Lung (tissue), 12 donors: ENCODE measurements around the gene GNG10. TPM values are rescaled to one million over a fixed set of nuclear protein-coding genes. Genes with fewer than 3 reads are reported as not detected.
"Not testable (repeated sequence)": the region's sequence is repeated elsewhere in the genome, so short reads cannot be mapped to it uniquely, and the experiment has no call there.

Experiments
- ATAC-seq: fragments of 200-7000 bp; cut with Tn5 transposase; one replicate; pipeline ENCODE4 v1.9.1; 2020; ENCODE audit warnings: moderate number of reproducible peaks; ENCODE audit not compliant: insufficient read depth, low FRiP score
- DNase-seq, 3 donors: peaks; one replicate each; pipeline ENCODE4 v3.0.0-alpha.2; 2013 to 2017
- H3K27ac ChIP-seq, 2 donors: one replicate each; pipeline ENCODE4 v1.5.1; 2013; ENCODE audit warnings: mild to moderate bottlenecking in 2 of 2, moderate library complexity in 2 of 2, control low read depth in 1 of 2, inconsistent platforms in 1 of 2, low read depth in 1 of 2, low read length in 1 of 2
- H3K27me3 ChIP-seq, 3 donors: one replicate each; pipeline ENCODE4 v1.5.1; 2013; ENCODE audit warnings: low read length in 2 of 3; ENCODE audit not compliant: control insufficient read depth in 3 of 3, insufficient read depth in 3 of 3
- H3K36me3 ChIP-seq, 4 donors: one replicate each; pipeline ENCODE4 v1.5.1; 2013; ENCODE audit warnings: low read length in 4 of 4, mild to moderate bottlenecking in 1 of 4, moderate library complexity in 1 of 4; ENCODE audit not compliant: control insufficient read depth in 4 of 4, insufficient read depth in 4 of 4
- H3K4me1 ChIP-seq, 5 donors: one replicate each; pipeline ENCODE4 v1.5.1; 2013; ENCODE audit warnings: low read length in 5 of 5, mild to moderate bottlenecking in 2 of 5, moderate library complexity in 1 of 5; ENCODE audit not compliant: control insufficient read depth in 5 of 5, insufficient read depth in 5 of 5
- H3K4me3 ChIP-seq: one replicate; pipeline ENCODE4 v1.5.1; 2013; ENCODE audit warnings: mild to moderate bottlenecking, control low read depth, moderate library complexity
- H3K9ac ChIP-seq, 2 donors: one replicate each; pipeline ENCODE4 v1.5.1; 2013; ENCODE audit warnings: low read length in 2 of 2, control low read depth in 1 of 2; ENCODE audit not compliant: insufficient read depth in 1 of 2
- H3K9me3 ChIP-seq, 4 donors: one replicate each; pipeline ENCODE4 v1.5.1; 2013; ENCODE audit warnings: low read length in 3 of 4, mild to moderate bottlenecking in 1 of 4, moderate library complexity in 1 of 4; ENCODE audit not compliant: control insufficient read depth in 4 of 4, insufficient read depth in 3 of 4
- WGBS, 2 donors: extraction: QIAGEN DNeasy Blood & Tissue Kit; methylation state at CpG; one replicate each; pipeline ENCODE4 v1.1.7; 2013; 5-methylcytosine and 5-hydroxymethylcytosine counted together
- polyA plus RNA-seq, 2 donors: library from polyadenylated mRNA; stranded (reverse); fragments of 200-250 nt; gene quantifications; one replicate each; pipeline ENCODE4 v1.2.1, GENCODE V29; 2013
- total RNA-seq, 2 donors: library from RNA; depleted of rRNA in 1 of 2; stranded (reverse); fragments of >200 nt in 1 of 2; gene quantifications; one replicate each; pipeline ENCODE4 v1.2.1, GENCODE V29; 2014 to 2021
- TF ChIP-seq, protein P1 (sequence below): IDR thresholded peaks from 2 replicates; pipeline ENCODE4 v1.5.1; 2012; ENCODE audit warnings: mild to moderate bottlenecking; ENCODE audit errors: control extremely low read depth, extremely low read depth
- donor health status: control.
- donor health status: control.
- donor health status: Bipolar disorder and iron deficiency.
- donor health status: healthy.
- donor health status: DM: yes; HTN: yes; CAD: no.

The GNG10 gene
- total and polyA plus RNA-seq, 4 donors: 40.4 to 98.5 (median 46.0) TPM

DNA sequence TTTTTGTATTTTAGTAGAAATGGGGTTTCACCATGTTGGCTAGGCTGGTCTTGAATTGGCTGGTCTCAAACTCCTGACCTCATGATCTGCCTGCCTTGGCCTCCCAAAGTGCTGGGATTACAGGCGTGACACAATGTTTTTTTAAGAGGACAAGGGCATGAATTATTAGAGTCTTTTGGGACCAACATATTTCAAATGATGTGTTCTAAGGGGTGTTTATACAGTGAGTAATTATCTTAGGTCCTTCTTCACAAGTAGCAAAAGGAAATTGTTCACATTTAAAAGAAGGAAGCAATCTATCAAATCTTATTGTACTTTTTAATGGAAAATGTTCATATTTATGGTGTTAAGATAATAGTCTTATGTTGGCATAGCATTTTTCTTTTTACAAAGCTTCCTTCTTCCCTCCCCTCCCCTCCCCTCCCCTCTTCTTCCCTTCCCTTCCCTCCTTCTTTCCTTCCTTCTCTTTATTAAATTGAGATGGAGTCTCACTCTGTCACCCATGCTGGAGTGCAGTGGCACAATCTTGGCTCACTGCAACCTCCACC, 6.7 kb downstream of the GNG10 start:
- TF ChIP-seq, protein P1, sequence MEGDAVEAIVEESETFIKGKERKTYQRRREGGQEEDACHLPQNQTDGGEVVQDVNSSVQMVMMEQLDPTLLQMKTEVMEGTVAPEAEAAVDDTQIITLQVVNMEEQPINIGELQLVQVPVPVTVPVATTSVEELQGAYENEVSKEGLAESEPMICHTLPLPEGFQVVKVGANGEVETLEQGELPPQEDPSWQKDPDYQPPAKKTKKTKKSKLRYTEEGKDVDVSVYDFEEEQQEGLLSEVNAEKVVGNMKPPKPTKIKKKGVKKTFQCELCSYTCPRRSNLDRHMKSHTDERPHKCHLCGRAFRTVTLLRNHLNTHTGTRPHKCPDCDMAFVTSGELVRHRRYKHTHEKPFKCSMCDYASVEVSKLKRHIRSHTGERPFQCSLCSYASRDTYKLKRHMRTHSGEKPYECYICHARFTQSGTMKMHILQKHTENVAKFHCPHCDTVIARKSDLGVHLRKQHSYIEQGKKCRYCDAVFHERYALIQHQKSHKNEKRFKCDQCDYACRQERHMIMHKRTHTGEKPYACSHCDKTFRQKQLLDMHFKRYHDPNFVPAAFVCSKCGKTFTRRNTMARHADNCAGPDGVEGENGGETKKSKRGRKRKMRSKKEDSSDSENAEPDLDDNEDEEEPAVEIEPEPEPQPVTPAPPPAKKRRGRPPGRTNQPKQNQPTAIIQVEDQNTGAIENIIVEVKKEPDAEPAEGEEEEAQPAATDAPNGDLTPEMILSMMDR: no peak
- Histone ChIP-seq H3K4me1 (peaks cover 0 to 4% (median 3%) of the 10 kb centered on the region in 5 donors), H3K27me3 (no peaks in the 10 kb centered on the region), H3K9me3 (no peaks in the 10 kb centered on the region), H3K4me3 (no peak overlapping the region), H3K9ac (no peak overlapping the region), H3K36me3 (peaks cover 2 to 13% (median 9%) of the 10 kb centered on the region in 4 donors), H3K27ac (no peak overlapping the region)
- no peak for ATAC-seq
- no peak for DNase-seq
- 91 to 93% methylated on average over 1 of the region's 1 CpG for WGBS, 2 donors

DNA sequence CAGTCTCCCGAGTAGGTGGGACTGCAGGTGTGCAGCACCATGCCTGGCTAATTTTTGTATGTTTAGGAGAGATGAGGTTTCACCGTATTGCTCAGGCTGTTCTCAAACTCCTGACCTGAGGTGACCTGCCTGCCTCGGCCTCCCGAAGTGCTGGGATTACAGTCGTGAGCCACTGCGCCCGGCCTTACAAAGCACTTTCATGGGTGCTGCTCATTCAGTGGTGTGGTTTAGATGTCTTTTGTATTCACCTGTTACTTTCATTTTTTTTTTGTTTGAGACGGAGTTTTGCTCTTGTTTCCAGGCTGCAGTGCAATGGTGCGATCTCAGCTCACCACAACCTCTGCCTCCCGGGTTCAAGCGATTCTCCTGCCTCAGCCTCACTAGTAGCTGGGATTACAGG, 7.2 kb downstream of the GNG10 start:
- H3K4me3 ChIP-seq, ATAC-seq, H3K9me3 ChIP-seq, H3K27ac ChIP-seq, H3K9ac ChIP-seq, H3K27me3 ChIP-seq, DNase-seq, H3K4me1 ChIP-seq: not testable (repeated sequence)
- peaks cover 2 to 13% (median 10%) of the 10 kb centered on the region in 4 donors for H3K36me3 ChIP-seq
- WGBS, 2 donors: 90 to 92% methylated on average over 11 of the region's 11 CpGs

DNA sequence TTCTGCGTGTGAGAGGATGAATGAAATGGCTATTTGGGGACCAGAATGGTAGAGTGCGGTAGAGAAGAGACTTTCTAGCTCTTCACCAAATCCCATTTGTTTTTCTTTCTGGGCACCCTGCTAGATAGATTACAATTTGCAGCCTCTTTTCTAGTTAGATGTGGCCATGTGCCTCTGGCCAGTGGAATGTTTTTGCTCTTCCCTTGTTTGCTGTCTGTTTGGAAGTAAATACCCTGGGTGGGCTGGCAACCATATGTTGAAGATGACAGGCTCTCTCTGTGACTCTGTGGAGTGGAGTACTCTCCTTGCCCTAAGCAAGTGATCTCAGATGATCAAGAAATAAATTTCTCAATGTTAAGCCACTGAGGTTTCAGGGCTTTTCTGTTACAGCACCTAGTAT, 12.9 kb downstream of the GNG10 start:
- H3K27me3 ChIP-seq: no peaks in the 10 kb centered on the region
- TF ChIP-seq, protein P1: no peak
- DNase-seq: no peak
- H3K9ac ChIP-seq: no peak overlapping the region
- ATAC-seq: no peak
- H3K9me3 ChIP-seq: no peaks in the 10 kb centered on the region
- no peak overlapping the region for H3K27ac ChIP-seq
- H3K4me1 ChIP-seq: no peaks in the 10 kb centered on the region
- peaks cover 0 to 16% (median 8%) of the 10 kb centered on the region in 4 donors for H3K36me3 ChIP-seq
- H3K4me3 ChIP-seq: no peak overlapping the region
- 92 to 95% methylated on average over 2 of the region's 2 CpGs for WGBS, 2 donors

DNA sequence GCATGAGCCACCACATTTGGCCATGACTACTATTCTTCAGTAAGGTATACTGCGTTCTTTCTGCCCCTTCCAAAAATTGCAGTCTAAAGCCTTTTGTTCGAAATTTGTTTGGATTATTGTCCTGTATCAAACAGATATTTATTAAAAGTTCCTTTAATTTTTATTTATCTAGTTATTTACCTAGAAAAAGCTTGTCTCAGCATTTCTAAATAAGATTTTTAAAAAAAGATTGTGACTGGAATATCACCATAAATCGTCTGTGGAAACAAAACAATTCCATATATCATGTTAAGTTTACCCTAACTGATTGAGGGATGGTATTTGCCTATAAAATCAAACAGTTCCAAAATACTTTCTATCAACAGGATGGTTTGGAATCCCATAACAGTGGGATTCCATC, 14.7 kb downstream of the GNG10 start:
- Histone ChIP-seq H3K4me3 (no peak overlapping the region), H3K4me1 (no peaks in the 10 kb centered on the region), H3K27ac (no peak overlapping the region), H3K36me3 (peaks cover 3 to 20% (median 11%) of the 10 kb centered on the region in 4 donors), H3K9me3 (no peaks in the 10 kb centered on the region), H3K9ac (no peak overlapping the region), H3K27me3 (no peaks in the 10 kb centered on the region)
- no peak for DNase-seq
- 97 to 99% methylated on average over 3 of the region's 3 CpGs for WGBS, 2 donors
- ATAC-seq: no peak
- TF ChIP-seq, protein P1: no peak
